ENCODE data around the gene PPP6R2. TPM values are rescaled to one million over a fixed set of nuclear protein-coding genes. Genes with fewer than 3 reads are reported as not detected.

PPP6R2 gene
- total RNA-seq, 1 donor: 61.2 TPM

DNA sequence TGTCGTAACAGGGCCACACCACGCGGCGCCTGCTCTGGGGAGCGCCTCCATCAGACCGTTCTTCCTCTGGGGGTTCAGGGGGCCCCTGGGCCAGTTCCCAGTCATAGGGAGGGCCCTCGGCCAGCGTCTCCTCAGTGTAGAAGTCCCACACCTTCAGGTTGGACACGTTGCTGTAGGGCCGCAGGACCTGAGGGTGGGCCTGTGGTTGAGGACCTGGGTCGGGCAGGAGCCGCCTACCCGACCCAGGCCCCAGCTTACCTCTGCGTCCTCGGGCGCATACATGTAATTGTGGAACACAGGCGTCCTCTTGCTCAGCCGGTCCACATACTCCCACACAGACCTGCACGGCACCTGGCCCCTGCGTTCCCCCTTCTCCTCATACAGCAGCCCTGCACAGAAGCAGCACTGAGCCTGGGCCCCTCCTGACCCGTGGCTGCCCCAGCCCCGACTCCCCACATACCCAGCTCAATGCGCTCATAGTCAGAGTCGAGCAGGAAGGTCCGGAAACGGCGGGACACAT lies 111.5 kb downstream of the PPP6R2 start:
- no peaks in the 10 kb centered on the region for H3K27me3 ChIP-seq (ENCODE audit: insufficient read depth, low read length)
- H2AFZ ChIP-seq (ENCODE audit: low read length): no peak overlapping the region
- no peaks in the 10 kb centered on the region for H3K79me2 ChIP-seq (ENCODE audit: insufficient read depth, low read length)
- DNase-seq (ENCODE audit: insufficient read length, low spot score, missing footprints): no peak
- H3K4me2 ChIP-seq (ENCODE audit: insufficient read depth, low read length): no peak overlapping the region
- no peak overlapping the region for H3K4me3 ChIP-seq (ENCODE audit: insufficient read depth, low read length)
- TF ChIP-seq, protein P1, sequence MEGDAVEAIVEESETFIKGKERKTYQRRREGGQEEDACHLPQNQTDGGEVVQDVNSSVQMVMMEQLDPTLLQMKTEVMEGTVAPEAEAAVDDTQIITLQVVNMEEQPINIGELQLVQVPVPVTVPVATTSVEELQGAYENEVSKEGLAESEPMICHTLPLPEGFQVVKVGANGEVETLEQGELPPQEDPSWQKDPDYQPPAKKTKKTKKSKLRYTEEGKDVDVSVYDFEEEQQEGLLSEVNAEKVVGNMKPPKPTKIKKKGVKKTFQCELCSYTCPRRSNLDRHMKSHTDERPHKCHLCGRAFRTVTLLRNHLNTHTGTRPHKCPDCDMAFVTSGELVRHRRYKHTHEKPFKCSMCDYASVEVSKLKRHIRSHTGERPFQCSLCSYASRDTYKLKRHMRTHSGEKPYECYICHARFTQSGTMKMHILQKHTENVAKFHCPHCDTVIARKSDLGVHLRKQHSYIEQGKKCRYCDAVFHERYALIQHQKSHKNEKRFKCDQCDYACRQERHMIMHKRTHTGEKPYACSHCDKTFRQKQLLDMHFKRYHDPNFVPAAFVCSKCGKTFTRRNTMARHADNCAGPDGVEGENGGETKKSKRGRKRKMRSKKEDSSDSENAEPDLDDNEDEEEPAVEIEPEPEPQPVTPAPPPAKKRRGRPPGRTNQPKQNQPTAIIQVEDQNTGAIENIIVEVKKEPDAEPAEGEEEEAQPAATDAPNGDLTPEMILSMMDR (IDR thresholded peaks at IDR 0.05; ENCODE audit: extremely low read depth, low read depth, low read length): no peak
- no peak overlapping the region for H3K27ac ChIP-seq (ENCODE audit: low read depth, low read length)
- peaks cover 60% of the 10 kb centered on the region for H3K36me3 ChIP-seq (ENCODE audit: insufficient read depth, low read length)
- peaks cover 7% of the 10 kb centered on the region for H4K20me1 ChIP-seq (ENCODE audit: insufficient read depth, low read length)
- no peaks in the 10 kb centered on the region for H3K9me3 ChIP-seq (ENCODE audit: low read depth, low read length)
- no peaks in the 10 kb centered on the region for H3K4me1 ChIP-seq (ENCODE audit: insufficient read depth, low read length)

DNA sequence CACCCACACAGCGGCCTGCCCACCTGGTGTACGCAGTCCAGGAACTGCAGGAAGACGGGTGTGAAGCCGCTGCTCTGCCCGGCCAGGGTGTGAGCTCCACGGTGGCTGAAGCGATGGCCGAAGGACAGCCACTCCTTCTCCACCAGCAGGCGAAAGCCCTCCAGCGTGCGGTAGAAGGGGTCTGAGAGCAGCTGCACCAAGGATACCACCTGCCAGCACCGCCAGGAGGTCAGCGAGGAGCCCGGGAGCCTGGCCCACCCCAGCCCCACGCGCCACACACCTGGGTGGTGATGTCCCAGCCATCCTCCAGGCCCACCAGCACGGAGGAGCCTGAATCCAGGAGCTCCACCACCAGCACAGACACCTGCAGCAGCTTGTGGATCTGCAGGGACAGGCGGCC lies 112.1 kb downstream of the PPP6R2 start:
- TF ChIP-seq, protein P1 (IDR thresholded peaks at IDR 0.05; ENCODE audit: extremely low read depth, low read depth, low read length): no peak
- DNase-seq (ENCODE audit: insufficient read length, low spot score, missing footprints): no peak
- peaks cover 57% of the 10 kb centered on the region for H3K36me3 ChIP-seq (ENCODE audit: insufficient read depth, low read length)
- no peak overlapping the region for H3K4me2 ChIP-seq (ENCODE audit: insufficient read depth, low read length)
- H3K4me1 ChIP-seq (ENCODE audit: insufficient read depth, low read length): no peaks in the 10 kb centered on the region
- H3K27me3 ChIP-seq (ENCODE audit: insufficient read depth, low read length): no peaks in the 10 kb centered on the region
- H3K4me3 ChIP-seq (ENCODE audit: insufficient read depth, low read length): no peak overlapping the region
- peaks cover 4% of the 10 kb centered on the region for H4K20me1 ChIP-seq (ENCODE audit: insufficient read depth, low read length)
- no peaks in the 10 kb centered on the region for H3K9me3 ChIP-seq (ENCODE audit: low read depth, low read length)
- H2AFZ ChIP-seq (ENCODE audit: low read length): no peak overlapping the region
- H3K79me2 ChIP-seq (ENCODE audit: insufficient read depth, low read length): no peaks in the 10 kb centered on the region
- H3K27ac ChIP-seq (ENCODE audit: low read depth, low read length): no peak overlapping the region

DNA sequence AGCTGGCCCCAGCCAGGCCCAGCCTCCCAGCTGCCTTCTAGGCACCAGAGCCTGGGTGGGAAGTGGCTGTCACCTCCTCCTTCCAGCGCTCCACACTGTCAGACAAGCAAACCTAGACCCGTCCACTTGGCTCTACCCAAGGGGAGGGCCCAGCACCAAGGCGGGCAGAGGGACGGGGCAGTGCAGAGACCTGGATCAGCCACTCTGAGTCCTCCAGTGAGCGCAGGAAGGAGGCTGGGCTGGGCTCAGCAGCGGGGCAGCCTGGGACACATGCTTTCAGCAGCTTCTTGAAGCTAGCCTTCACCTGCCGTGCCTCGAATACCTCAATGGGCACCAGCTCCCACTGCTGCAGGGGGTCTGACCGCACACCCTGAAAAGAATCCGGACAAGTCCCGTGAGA lies 112.9 kb downstream of the PPP6R2 start:
- Histone ChIP-seq H3K27ac (ENCODE audit: low read depth, low read length) (no peak overlapping the region), H3K9me3 (ENCODE audit: low read depth, low read length) (no peaks in the 10 kb centered on the region), H3K79me2 (ENCODE audit: insufficient read depth, low read length) (no peaks in the 10 kb centered on the region), H3K36me3 (ENCODE audit: insufficient read depth, low read length) (peaks cover 54% of the 10 kb centered on the region), H3K4me3 (ENCODE audit: insufficient read depth, low read length) (no peak overlapping the region), H2AFZ (ENCODE audit: low read length) (no peak overlapping the region), H4K20me1 (ENCODE audit: insufficient read depth, low read length) (peaks cover 4% of the 10 kb centered on the region), H3K27me3 (ENCODE audit: insufficient read depth, low read length) (no peaks in the 10 kb centered on the region), H3K4me1 (ENCODE audit: insufficient read depth, low read length) (no peaks in the 10 kb centered on the region), H3K4me2 (ENCODE audit: insufficient read depth, low read length) (no peak overlapping the region)
- TF ChIP-seq, protein P1 (IDR thresholded peaks at IDR 0.05; ENCODE audit: extremely low read depth, low read depth, low read length): no peak
- no peak for DNase-seq (ENCODE audit: insufficient read length, low spot score, missing footprints)

DNA sequence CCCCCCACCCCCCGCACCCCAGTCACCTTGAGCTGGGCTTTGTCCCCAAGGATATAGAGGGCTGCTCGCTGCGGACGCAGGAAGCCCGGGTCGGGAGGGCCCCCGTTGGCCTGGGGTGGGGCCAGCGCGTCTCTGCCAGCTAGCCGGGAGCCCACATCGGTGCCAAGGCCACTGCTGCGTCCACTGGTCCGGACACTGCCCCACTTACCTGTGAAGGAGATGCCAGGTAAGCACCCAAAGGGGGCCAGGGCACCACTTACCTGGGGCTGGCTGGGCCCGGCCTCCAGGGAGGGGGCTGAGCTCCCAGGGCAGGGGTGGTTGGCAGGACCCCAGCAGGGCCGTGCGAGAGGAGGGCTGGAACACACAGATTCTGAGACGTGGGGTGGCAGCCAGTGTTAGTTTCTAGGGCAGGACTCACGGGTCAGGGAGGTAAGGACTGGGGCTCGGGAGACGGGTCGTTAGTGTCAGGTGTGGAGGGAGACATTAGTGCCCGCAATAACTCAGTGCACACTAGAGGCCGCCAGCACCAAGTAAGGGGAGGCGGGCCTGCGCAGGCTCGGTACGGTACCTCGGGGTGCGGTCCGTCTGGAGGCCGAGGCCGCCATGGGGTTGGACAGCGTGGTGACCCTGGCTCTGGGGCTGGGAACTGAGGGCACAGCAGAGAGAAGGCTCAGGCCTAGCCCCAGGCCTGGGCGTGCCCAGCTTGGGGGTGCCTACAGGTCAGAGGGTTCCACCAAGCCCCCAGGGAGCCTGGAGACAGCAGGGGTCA lies 113.5 kb downstream of the PPP6R2 start:
- TF ChIP-seq, protein P1 (IDR thresholded peaks at IDR 0.05; ENCODE audit: extremely low read depth, low read depth, low read length): no peak
- Histone ChIP-seq H3K79me2 (ENCODE audit: insufficient read depth, low read length) (no peaks in the 10 kb centered on the region), H3K4me2 (ENCODE audit: insufficient read depth, low read length) (no peak overlapping the region), H3K4me3 (ENCODE audit: insufficient read depth, low read length) (no peak overlapping the region), H3K27ac (ENCODE audit: low read depth, low read length) (no peak overlapping the region), H3K27me3 (ENCODE audit: insufficient read depth, low read length) (no peaks in the 10 kb centered on the region), H4K20me1 (ENCODE audit: insufficient read depth, low read length) (peaks cover 4% of the 10 kb centered on the region), H3K36me3 (ENCODE audit: insufficient read depth, low read length) (peaks cover 54% of the 10 kb centered on the region), H3K9me3 (ENCODE audit: low read depth, low read length) (no peaks in the 10 kb centered on the region), H2AFZ (ENCODE audit: low read length) (no peak overlapping the region), H3K4me1 (ENCODE audit: insufficient read depth, low read length) (no peaks in the 10 kb centered on the region)
- DNase-seq (ENCODE audit: insufficient read length, low spot score, missing footprints): no peak
